Upper lobe of right lung (tissue), 1 donor: ENCODE results near the gene MPL. TPM values are rescaled to one million over a fixed set of nuclear protein-coding genes. Genes with fewer than 3 reads are reported as not detected.

Experiments
- ATAC-seq: fragments of 200-7000 bp; cut with Tn5 transposase; one replicate; pipeline ENCODE4 v1.9.1; 2020; ENCODE audit warnings: mild to moderate bottlenecking, moderate library complexity
- DNase-seq: peaks from one replicate; pipeline ENCODE4 v3.0.0-alpha.2; 2020
- H3K27ac ChIP-seq: fragments of 200-600 bp; one replicate; pipeline ENCODE4 v1.8.0; 2022
- H3K27me3 ChIP-seq: fragments of 200-600 bp; one replicate; pipeline ENCODE4 v1.8.0; 2022; ENCODE audit warnings: mild to moderate bottlenecking
- H3K36me3 ChIP-seq: fragments of 200-600 bp; one replicate; pipeline ENCODE4 v1.8.0; 2022
- H3K4me1 ChIP-seq: fragments of 200-600 bp; one replicate; pipeline ENCODE4 v1.8.0; 2022
- H3K4me3 ChIP-seq: fragments of 200-600 bp; one replicate; pipeline ENCODE4 v1.8.0; 2022; ENCODE audit warnings: mild to moderate bottlenecking
- H3K9me3 ChIP-seq: fragments of 200-600 bp; one replicate; pipeline ENCODE4 v1.8.0; 2022
- CTCF ChIP-seq: fragments of 200-600 bp; IDR thresholded peaks from one replicate; pipeline ENCODE4 v1.8.0; 2022; ENCODE audit warnings: antibody characterized with exemption
- intact Hi-C: fragments of 100-400 bp; cut with DNase I; formaldehyde crosslinking; loops from one replicate; pipeline ENCODE4 v1.11.0; 2022
- total RNA-seq: library from RNA; stranded (reverse); fragmentation: NEBNext Ultra II Directional; extraction: Animal tissue kit (Norgen Biotek cat#: 25700); gene quantifications from one replicate; pipeline ENCODE4 v1.2.1, GENCODE V29; 2021
- donor health status: DM: no; HTN: yes; CAD: no; lungs with severe emphysema.

The MPL gene
- total RNA-seq, 1 donor from 2014 or later, result 0.61 TPM

- Histone ChIP-seq H3K27me3 (no peaks in the 10 kb centered on the region), H3K27ac (no peak overlapping the region), H3K4me3 (no peak overlapping the region), H3K36me3 (peaks cover 20% of the 10 kb centered on the region), H3K4me1 (peaks cover 7% of the 10 kb centered on the region), H3K9me3 (no peaks in the 10 kb centered on the region)
- DNase-seq (no peak), ATAC-seq (no peak)
- TF ChIP-seq CTCF, result no peak
- intact Hi-C loops, result no loop called here
These were observed 40.2 kb downstream of the MPL start for GRCh38 chr1:43377831-43378230.

GRCh38 chr1:43379476-43379875 is 41.9 kb downstream of the MPL start:
- intact Hi-C loops, result no loop called here
- ATAC-seq, result no peak
- no peaks in the 10 kb centered on the region for H3K27me3 ChIP-seq
- no peak for TF ChIP-seq CTCF
- no peak overlapping the region for H3K4me3 ChIP-seq
- no peak for DNase-seq
- H3K36me3 ChIP-seq, result peaks cover 37% of the 10 kb centered on the region
- H3K27ac ChIP-seq, result no peak overlapping the region
- peaks cover 7% of the 10 kb centered on the region for H3K4me1 ChIP-seq
- H3K9me3 ChIP-seq, result no peaks in the 10 kb centered on the region

DNA sequence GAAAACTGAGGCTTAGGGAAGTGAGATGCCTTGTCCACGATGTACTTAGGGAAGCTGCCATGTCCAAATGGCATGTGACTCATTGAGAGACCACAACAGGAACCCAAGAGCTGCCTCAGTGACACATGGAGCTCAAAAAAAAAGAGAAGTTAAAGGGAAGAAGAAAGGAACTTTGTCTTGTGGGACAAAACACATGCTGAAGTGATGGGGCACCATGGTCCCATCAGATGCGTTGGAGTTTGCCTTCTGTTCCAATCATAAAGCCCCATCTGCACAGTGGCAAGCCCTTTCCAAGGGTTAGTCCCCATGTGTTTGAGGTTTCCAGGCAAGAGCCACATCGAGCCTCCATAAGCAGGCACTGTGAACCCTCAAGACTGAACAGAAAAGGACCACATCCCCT is 44.0 kb downstream of the MPL start:
- H3K36me3 ChIP-seq, result peaks cover 58% of the 10 kb centered on the region
- H3K27ac ChIP-seq, result no peak overlapping the region
- peaks cover 7% of the 10 kb centered on the region for H3K4me1 ChIP-seq
- no peak for TF ChIP-seq CTCF
- H3K4me3 ChIP-seq, result no peak overlapping the region
- DNase-seq, result no peak
- intact Hi-C loops, result no loop called here
- H3K27me3 ChIP-seq, result no peaks in the 10 kb centered on the region
- peak; percentile 84 for ATAC-seq
- H3K9me3 ChIP-seq, result no peaks in the 10 kb centered on the region

DNA sequence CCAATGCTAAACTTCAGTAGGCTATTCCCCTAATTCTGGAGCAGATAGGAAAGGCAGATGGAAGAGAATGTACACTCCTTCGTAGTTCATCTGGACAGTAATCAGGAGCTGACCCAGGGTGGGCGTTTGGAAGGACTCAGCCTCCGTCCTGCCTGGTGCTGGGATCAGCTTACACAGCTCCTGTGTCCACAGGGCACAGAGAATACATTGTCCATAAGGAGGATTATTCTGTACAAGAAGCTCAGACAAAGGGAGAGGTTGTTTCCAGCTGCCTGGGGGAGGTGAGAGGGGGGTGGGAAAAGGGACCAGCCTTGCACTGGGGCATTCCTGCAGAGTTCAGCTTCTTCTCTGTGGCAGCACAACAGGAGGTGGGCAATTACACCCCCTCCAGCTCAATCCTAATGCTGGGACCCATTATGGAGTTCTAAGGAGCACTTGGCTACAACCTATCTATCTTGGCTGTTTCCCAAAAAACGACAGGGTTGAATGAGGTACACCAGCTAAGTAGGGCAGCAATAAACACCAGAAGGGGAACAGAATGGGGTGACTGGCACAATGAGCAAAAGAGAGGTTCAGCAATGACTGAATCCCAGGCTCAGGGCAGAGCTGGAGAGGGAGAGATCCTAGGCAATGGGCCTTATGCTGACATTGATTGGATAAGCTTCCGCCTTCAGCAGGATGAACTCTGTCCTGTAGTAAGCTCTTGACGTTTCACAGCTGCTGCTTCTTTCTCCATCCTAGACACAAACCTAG is 44.6 kb downstream of the MPL start:
- ATAC-seq (peak; percentile 11), DNase-seq (no peak)
- H3K4me3 ChIP-seq, result no peak overlapping the region
- peaks cover 7% of the 10 kb centered on the region for H3K4me1 ChIP-seq
- H3K9me3 ChIP-seq, result no peaks in the 10 kb centered on the region
- no peaks in the 10 kb centered on the region for H3K27me3 ChIP-seq
- peaks cover 64% of the 10 kb centered on the region for H3K36me3 ChIP-seq
- intact Hi-C loops, result no loop called here
- no peak for TF ChIP-seq CTCF
- no peak overlapping the region for H3K27ac ChIP-seq

DNA sequence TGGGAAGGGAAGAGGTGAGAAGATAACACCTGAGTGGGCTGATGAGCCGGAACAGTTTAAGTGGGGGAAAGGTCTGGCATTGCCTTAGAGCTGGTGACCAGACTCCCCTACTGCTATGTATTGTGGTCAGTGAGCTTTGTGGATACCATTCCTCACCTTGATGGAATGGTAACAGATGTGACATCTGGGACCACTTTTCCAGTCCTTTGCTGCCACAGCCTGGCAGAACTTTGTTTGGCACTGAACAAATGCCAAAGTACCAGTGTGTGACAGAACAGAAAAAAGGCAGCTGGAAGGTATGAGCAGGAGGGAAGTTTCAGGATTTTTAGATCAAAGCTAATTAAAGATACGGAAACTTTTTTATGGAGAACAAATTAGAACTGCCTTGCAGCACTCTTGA is 45.8 kb downstream of the MPL start:
- no peak for TF ChIP-seq CTCF
- Histone ChIP-seq H3K4me1 (peaks cover 14% of the 10 kb centered on the region), H3K4me3 (no peak overlapping the region), H3K27ac (no peak overlapping the region), H3K9me3 (no peaks in the 10 kb centered on the region), H3K36me3 (peaks cover 69% of the 10 kb centered on the region), H3K27me3 (no peaks in the 10 kb centered on the region)
- no peak for ATAC-seq
- intact Hi-C loops, result no loop called here
- DNase-seq, result no peak

- no peak overlapping the region for H3K4me3 ChIP-seq
- H3K9me3 ChIP-seq, result no peaks in the 10 kb centered on the region
- H3K4me1 ChIP-seq, result peaks cover 29% of the 10 kb centered on the region
These were observed 49.1 kb downstream of the MPL start for GRCh38 chr1:43386676-43387075.

More at GRCh38 chr1:43386676-43387075, 49.1 kb downstream of the MPL start:
- DNase-seq (no peak), ATAC-seq (no peak)
- peaks cover 60% of the 10 kb centered on the region for H3K36me3 ChIP-seq
- no peak for TF ChIP-seq CTCF
- H3K27me3 ChIP-seq, result no peaks in the 10 kb centered on the region
- no peak overlapping the region for H3K27ac ChIP-seq
- intact Hi-C loops, result no loop called here
